ENCODE data around the gene SESTD1. TPM values are rescaled to one million over a fixed set of nuclear protein-coding genes. Genes with fewer than 3 reads are reported as not detected.

The SESTD1 gene
- total RNA-seq, 2 experiments from 2014 or later = 3.2 to 21.4 TPM

GRCh38 chr2:179186126-179186525 is 78.5 kb downstream of the SESTD1 start:
- no peaks in the 10 kb centered on the region for H3K36me3 ChIP-seq (ENCODE audit: insufficient read depth, low read length)
- DNase-seq (ENCODE audit: low spot score) = no peak
- no peaks in the 10 kb centered on the region for H3K4me1 ChIP-seq (ENCODE audit: insufficient read depth, low read length, poor library complexity, severe bottlenecking)
- no peaks in the 10 kb centered on the region for H3K79me2 ChIP-seq (ENCODE audit: insufficient read depth, low read depth, low read length)
- H4K20me1 ChIP-seq (ENCODE audit: insufficient read depth, low read length) = no peaks in the 10 kb centered on the region
- no peak overlapping the region for H3K4me2 ChIP-seq (ENCODE audit: low read length)
- H3K9me3 ChIP-seq (ENCODE audit: low read length) = peaks cover 7% of the 10 kb centered on the region; the same call in 1 of the 2 replicates
- H3K4me3 ChIP-seq (ENCODE audit: low read depth, low read length, poor library complexity, severe bottlenecking) = no peak overlapping the region
- no peak overlapping the region for H3K27ac ChIP-seq (ENCODE audit: low read depth, low read length, poor library complexity, severe bottlenecking)
- TF ChIP-seq, protein P1, sequence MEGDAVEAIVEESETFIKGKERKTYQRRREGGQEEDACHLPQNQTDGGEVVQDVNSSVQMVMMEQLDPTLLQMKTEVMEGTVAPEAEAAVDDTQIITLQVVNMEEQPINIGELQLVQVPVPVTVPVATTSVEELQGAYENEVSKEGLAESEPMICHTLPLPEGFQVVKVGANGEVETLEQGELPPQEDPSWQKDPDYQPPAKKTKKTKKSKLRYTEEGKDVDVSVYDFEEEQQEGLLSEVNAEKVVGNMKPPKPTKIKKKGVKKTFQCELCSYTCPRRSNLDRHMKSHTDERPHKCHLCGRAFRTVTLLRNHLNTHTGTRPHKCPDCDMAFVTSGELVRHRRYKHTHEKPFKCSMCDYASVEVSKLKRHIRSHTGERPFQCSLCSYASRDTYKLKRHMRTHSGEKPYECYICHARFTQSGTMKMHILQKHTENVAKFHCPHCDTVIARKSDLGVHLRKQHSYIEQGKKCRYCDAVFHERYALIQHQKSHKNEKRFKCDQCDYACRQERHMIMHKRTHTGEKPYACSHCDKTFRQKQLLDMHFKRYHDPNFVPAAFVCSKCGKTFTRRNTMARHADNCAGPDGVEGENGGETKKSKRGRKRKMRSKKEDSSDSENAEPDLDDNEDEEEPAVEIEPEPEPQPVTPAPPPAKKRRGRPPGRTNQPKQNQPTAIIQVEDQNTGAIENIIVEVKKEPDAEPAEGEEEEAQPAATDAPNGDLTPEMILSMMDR (conservative IDR thresholded peaks at IDR 0.05; ENCODE audit: low read length) = no peak
- no peak for TF ChIP-seq EZH2phosphoT487 (IDR thresholded peaks at IDR 0.05; ENCODE audit: borderline replicate concordance, low read depth, low read length)
- no peaks in the 10 kb centered on the region for H3K9me2 ChIP-seq (ENCODE audit: insufficient read depth, low read length)
- ChIA-PET CTCF (ENCODE audit: unreplicated experiment) (no interaction called here), POLR2A (no interaction called here)
- no TSS peak for BruUV-seq (replicated peaks)
- H2AFZ ChIP-seq (ENCODE audit: low read length) = no peak overlapping the region
- intact Hi-C loops (cut with micrococcal nuclease; ENCODE audit: unreplicated experiment) = no loop called here

DNA sequence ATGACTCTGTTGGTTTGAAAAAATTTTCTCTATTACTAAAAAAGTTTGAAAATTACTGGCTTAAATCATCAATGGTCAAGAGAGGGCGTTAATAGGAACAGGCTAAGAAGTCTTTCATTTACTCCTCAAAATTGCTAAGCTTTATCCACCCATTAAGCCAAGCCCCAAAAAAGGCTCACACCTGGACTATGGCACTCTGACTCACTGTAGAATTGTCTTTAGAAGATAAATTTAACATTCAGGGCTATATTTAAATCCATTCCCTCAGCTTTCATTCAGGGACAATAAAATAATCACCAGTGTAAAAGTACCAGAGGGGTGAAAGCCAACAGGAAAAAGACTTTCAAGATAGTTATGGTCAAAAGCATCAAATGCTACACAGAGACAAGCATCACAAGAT is 80.0 kb downstream of the SESTD1 start:
- intact Hi-C loops (cut with micrococcal nuclease; ENCODE audit: unreplicated experiment) = no loop called here
- Histone ChIP-seq H2AFZ (ENCODE audit: low read length) (no peak overlapping the region), H3K4me1 (ENCODE audit: insufficient read depth, low read length, poor library complexity, severe bottlenecking) (no peaks in the 10 kb centered on the region), H3K9me2 (ENCODE audit: insufficient read depth, low read length) (no peaks in the 10 kb centered on the region), H3K79me2 (ENCODE audit: insufficient read depth, low read depth, low read length) (no peaks in the 10 kb centered on the region), H3K27ac (ENCODE audit: low read depth, low read length, poor library complexity, severe bottlenecking) (no peak overlapping the region), H3K9me3 (ENCODE audit: low read length) (peaks cover under 1% of the 10 kb centered on the region; the same call in 1 of the 2 replicates), H3K4me3 (ENCODE audit: low read depth, low read length, poor library complexity, severe bottlenecking) (no peak overlapping the region), H3K4me2 (ENCODE audit: low read length) (no peak overlapping the region), H4K20me1 (ENCODE audit: insufficient read depth, low read length) (no peaks in the 10 kb centered on the region), H3K36me3 (ENCODE audit: insufficient read depth, low read length) (no peaks in the 10 kb centered on the region)
- TF ChIP-seq, protein P1 (conservative IDR thresholded peaks at IDR 0.05; ENCODE audit: low read length) = no peak
- CTCF ChIA-PET (ENCODE audit: unreplicated experiment) = no interaction called here
- DNase-seq (ENCODE audit: low spot score) = no peak
- BruUV-seq (replicated peaks) = no TSS peak
- POLR2A ChIA-PET = no interaction called here

GRCh38 chr2:179181002-179181401 is 83.6 kb downstream of the SESTD1 start:
- no peaks in the 10 kb centered on the region for H3K4me1 ChIP-seq (ENCODE audit: insufficient read depth, low read length, poor library complexity, severe bottlenecking)
- H3K4me3 ChIP-seq (ENCODE audit: low read depth, low read length, poor library complexity, severe bottlenecking) = no peak overlapping the region
- H3K79me2 ChIP-seq (ENCODE audit: insufficient read depth, low read depth, low read length) = no peaks in the 10 kb centered on the region
- no peak for DNase-seq (ENCODE audit: low spot score)
- POLR2A ChIA-PET = interaction anchor here (0.9 kb wide), 2 partner anchors 9 to 12 kb away, joined by 3 read pairs; no protein-coding TSS in a partner anchor
- no peaks in the 10 kb centered on the region for H3K9me2 ChIP-seq (ENCODE audit: insufficient read depth, low read length)
- no TSS peak for BruUV-seq (replicated peaks)
- H3K4me2 ChIP-seq (ENCODE audit: low read length) = no peak overlapping the region
- no peaks in the 10 kb centered on the region for H4K20me1 ChIP-seq (ENCODE audit: insufficient read depth, low read length)
- TF ChIP-seq EZH2phosphoT487 (IDR thresholded peaks at IDR 0.05; ENCODE audit: borderline replicate concordance, low read depth, low read length) = no peak
- TF ChIP-seq, protein P1 (conservative IDR thresholded peaks at IDR 0.05; ENCODE audit: low read length) = no peak
- no peak overlapping the region for H2AFZ ChIP-seq (ENCODE audit: low read length)
- H3K36me3 ChIP-seq (ENCODE audit: insufficient read depth, low read length) = no peaks in the 10 kb centered on the region
- no peaks in the 10 kb centered on the region for H3K9me3 ChIP-seq (ENCODE audit: low read length)
- CTCF ChIA-PET (ENCODE audit: unreplicated experiment) = no interaction called here
- no peak overlapping the region for H3K27ac ChIP-seq (ENCODE audit: low read depth, low read length, poor library complexity, severe bottlenecking)
- intact Hi-C loops (cut with micrococcal nuclease; ENCODE audit: unreplicated experiment) = no loop called here
